ENCODE results near the gene ASTN1.

ASTN1 gene

DNA sequence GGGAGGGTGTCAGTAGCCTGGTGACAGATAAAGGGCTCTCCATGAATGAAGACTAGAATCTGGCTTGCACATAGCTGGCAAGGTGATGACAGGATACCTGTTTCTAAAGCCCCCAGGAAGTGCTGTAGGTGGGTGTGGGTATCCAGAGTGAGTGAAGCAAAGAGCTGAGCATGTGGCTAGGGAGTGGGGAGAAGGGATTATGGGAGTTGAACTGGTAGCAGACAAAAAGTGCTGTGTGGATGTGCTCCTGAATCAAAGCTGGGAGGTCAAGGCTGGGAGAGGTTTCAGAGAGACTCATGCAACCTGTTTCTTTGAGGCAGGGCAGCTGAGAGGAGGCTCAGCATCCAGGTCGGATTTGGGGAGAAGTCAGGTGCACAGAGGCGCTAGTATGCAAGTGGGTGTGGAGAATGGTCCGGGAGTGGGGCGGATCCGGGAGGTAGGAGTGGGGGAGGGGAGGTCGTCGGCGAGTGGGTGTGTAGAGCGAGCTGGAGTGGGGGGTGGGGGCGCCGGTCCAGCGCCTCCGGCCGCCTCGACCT lies 600 bp downstream of the ASTN1 start:
- DNase-seq (ENCODE audit: low read depth): no peak

DNA sequence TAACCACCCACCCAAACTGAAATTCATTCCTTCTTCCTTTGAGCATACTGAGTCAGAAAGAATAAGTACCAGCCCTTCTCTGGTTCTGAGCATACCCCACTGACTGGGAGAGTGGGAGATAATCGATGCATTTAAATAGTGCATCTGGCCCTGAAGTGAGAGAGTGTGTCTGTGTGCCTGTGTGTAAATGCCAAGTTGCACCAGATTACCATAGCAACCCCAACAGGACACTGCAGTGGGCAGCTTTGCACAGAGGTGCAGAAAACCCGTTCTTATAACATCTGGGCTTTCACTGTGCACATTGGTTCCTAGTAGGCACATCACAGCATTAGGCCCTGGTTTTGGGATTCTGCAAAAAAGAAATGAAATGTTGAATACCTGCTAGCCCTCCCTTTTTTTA lies 2.3 kb downstream of the ASTN1 start:
- no peak for DNase-seq (ENCODE audit: low read depth)

- no peak for DNase-seq (ENCODE audit: low read depth)
These were observed 18.0 kb downstream of the ASTN1 start for GRCh38 chr1:177146499-177146898.

GRCh38 chr1:177145106-177146070 lies 19.1 kb downstream of the ASTN1 start:
- DNase-seq (ENCODE audit: low read depth): no peak

- no peak for DNase-seq (ENCODE audit: low read depth)
These were observed 21.7 kb downstream of the ASTN1 start for GRCh38 chr1:177142791-177143271.

DNA sequence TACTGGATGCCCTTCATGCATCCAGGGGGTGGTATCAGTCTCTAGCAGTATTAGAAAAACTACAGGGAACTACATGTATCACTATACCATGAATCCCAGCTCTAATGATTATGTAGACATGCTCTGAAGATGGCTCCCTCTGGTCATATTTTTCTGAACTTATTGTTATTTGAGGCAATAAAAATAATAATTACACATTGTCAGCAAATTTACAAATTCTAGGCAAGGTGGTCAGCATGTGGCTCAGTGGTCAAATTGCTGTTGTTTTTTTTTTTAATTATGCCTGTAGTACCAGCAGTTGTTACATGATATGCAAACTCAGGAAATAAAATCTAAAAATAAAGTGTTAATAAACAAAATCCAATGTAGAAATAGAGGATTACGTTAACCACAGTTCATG lies 22.5 kb downstream of the ASTN1 start:
- DNase-seq (ENCODE audit: low read depth): no peak

DNA sequence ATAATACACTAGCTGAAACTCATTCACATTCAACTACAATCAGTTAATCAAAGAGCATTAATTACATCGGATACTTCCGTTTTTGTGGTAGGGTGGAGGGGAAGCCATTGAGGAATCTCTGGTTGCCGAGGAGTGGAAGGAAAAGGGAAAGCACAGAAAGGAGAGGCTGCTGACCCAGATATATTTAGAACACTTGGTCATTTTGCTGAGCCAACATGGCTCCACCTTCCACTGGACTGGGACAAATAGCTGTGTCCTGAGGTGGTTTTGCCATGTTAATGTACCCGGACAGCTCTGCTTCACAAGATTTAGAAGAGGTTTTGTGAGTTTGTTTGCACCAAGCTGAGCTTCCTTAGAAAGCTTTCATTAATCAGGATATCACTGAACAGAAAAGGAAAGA lies 26.2 kb downstream of the ASTN1 start:
- DNase-seq (ENCODE audit: low read depth): no peak

DNA sequence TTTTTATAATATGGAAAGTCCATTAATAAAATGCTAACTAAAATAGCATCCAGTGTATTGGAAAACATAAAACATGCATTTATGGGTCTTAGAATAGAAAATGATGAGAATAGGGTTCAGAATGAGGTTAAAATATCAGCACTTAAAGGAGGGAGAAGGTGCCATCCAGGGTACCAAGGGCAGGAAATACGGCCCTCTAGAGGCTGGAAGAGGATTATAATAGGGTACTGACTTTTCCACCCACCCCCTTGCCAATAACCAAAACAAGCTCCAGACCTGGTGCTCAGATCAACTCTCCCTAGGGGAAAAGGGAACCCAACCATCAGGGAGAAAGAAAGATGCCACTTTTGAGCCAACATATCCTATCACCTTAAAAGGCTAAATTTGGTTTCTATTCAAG lies 26.7 kb downstream of the ASTN1 start:
- DNase-seq (ENCODE audit: low read depth): no peak

DNA sequence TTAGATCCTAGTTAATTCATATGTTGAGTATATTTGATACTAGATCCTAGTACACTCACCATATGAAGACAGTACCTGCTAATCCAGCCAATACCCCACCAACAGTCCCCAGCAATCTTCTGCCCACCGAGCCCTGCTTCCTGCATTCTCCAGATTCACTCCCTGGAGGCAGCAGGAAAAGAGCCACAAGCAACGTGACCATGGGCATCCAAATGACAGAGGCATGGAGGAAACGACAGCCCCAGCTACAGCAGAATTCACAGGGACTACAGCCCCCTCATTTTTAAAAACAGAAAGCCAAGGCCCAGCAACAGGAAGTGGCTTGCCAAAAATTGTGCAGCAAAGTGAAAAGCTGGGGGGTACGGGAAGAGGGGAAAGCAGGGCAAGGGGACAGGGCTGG lies 29.3 kb downstream of the ASTN1 start:
- DNase-seq (ENCODE audit: low read depth): no peak

GRCh38 chr1:177133977-177134538 lies 30.5 kb downstream of the ASTN1 start:
- no peak for DNase-seq (ENCODE audit: low read depth)

GRCh38 chr1:177132141-177132540 lies 32.4 kb downstream of the ASTN1 start:
- DNase-seq (ENCODE audit: low read depth): no peak

GRCh38 chr1:177131723-177132122 lies 32.8 kb downstream of the ASTN1 start:
- DNase-seq (ENCODE audit: low read depth): no peak

- DNase-seq (ENCODE audit: low read depth): no peak
These were observed 34.0 kb downstream of the ASTN1 start for GRCh38 chr1:177130451-177130945.

DNA sequence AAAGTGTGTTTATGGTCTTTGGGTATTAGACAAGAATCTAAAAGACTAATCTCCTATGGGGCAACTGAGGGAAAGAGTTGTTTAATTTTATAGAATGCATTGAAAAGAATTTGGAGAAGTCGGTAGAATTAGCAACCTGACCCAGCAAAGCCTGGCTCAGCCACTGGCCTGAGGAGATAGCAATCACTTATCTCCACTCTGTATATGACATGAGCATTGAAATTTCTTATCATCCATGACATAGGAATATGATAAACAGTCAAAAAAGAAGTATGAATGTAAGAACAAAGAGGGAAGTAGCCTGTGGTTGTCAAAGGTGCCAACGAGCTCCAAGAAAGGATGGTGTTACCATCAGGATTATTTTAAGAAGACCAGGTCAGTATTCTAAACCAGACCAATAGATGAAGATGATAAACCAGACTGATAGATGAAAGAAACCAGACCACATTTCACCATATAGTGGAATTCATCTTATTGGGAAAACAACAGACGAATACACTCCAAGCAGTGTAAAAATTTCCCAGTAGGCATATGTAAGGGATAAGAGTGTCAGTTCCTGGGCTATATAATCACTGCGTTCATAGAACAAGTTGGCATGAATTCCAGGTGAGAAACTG lies 35.7 kb downstream of the ASTN1 start:
- DNase-seq (ENCODE audit: low read depth): no peak

- DNase-seq (ENCODE audit: low read depth): no peak
These were observed 38.2 kb downstream of the ASTN1 start for GRCh38 chr1:177126267-177126666.

DNA sequence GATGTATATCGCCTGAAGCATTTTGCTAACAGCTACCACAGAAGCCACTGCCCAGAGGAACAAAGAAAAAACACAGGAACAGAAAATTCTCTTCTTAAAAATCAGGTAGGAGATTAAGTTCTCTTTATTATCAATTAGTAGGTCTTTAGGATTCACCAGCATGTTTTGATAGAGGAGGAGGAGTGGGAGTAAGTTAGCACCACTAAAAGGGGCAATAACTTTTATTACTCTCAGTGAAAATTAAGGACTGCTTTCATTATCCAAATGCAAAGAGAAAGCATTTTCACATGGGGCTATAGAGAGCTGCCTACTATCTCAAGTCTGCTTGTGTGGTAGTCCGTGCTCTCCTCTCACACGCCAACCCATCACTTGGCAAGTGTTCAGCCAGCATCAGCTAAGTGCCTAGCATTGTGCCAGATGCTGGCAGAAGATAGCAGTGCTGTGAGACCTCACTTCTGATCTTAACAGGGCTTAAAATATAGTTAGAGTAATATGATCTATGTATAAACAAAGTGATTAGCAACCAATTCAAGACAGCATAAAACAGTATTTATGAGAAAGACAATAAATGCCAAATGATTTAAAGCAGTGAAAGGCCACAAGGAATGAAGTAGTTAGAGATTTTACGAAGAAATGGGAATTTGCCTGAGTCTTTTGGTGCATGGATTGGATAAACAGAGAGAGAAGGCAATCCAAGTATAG lies 39.8 kb downstream of the ASTN1 start:
- no peak for DNase-seq (ENCODE audit: low read depth)

DNA sequence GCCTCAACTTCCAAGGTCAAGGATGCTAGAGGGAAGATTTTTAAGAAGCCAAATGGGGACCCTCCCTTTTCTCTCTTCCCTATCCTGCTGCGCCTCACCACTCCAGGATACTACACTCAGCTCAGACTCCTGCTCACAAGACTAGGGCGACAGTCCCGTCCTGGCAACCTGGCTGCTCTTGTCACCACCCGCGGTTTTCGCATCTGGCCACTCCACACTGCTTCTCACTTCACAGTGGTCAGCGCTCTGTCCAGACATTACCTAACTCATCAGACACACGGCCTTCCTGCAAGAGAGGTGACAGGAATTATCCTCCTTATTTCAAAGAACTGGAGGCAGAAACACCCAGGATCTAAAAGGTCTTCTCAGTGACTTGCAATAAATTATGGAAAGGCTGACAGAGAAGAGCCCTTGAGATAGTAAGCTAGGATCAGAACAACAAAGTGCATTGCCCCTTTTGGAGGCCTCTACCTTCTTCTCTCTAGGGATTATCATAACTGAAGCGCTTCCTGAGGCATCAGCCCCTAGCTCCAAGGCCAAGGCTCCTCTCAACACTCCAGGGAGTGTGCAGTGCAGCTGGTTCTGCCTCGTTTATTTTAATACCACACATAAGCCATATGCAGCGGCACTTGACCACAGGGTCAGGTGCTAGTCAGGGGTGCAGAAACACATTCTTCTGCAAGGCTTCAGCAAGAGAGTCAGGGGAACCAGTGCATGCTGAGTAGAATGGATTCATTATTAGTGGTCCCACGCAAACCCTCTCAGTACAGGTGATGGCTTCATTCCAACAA lies 41.9 kb downstream of the ASTN1 start:
- no peak for DNase-seq (ENCODE audit: low read depth)

DNA sequence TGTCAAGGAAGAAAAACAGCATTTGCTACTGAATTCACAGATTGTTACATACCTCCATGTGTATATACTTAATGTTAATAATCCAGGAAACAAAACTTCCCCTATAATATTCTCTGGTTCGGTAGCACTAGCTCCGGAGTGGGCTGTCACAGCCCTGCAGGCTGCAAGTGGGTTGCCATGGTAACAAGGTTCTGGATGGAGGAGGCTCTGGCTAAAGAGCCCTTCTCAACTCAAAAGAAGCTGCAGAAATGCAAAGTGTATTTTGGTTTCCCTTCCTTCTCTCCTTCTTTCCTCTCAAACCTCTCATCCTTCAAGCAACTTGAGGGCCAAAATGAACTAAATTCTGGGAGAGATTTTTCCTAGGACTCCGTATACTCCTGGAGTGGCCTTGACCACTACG lies 45.2 kb downstream of the ASTN1 start:
- no peak for DNase-seq (ENCODE audit: low read depth)

GRCh38 chr1:177118901-177119300 lies 45.6 kb downstream of the ASTN1 start:
- DNase-seq (ENCODE audit: low read depth): no peak

DNA sequence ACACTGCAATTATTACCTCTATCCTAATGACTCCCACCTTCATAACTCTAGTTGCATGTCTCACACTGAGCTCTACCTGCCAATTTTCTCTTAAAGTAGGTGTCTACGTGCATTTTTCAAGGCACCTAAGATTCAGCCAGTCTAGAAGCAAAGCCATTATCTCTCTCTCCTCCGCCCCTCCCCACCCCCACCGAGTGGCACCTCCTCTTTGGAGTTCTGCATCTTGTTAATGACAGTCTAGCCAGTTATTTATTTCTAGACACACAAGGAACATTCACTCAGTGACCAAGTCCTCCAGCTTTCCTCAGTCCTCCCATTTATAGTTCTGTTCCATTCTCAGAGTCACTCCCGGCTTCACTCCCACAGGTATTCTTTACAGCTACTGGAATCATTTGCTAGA lies 47.6 kb downstream of the ASTN1 start:
- no peak for DNase-seq (ENCODE audit: low read depth)
